ENCODE measurements around the gene HACD1.

Gene HACD1, protein sequence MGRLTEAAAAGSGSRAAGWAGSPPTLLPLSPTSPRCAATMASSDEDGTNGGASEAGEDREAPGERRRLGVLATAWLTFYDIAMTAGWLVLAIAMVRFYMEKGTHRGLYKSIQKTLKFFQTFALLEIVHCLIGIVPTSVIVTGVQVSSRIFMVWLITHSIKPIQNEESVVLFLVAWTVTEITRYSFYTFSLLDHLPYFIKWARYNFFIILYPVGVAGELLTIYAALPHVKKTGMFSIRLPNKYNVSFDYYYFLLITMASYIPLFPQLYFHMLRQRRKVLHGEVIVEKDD

DNA sequence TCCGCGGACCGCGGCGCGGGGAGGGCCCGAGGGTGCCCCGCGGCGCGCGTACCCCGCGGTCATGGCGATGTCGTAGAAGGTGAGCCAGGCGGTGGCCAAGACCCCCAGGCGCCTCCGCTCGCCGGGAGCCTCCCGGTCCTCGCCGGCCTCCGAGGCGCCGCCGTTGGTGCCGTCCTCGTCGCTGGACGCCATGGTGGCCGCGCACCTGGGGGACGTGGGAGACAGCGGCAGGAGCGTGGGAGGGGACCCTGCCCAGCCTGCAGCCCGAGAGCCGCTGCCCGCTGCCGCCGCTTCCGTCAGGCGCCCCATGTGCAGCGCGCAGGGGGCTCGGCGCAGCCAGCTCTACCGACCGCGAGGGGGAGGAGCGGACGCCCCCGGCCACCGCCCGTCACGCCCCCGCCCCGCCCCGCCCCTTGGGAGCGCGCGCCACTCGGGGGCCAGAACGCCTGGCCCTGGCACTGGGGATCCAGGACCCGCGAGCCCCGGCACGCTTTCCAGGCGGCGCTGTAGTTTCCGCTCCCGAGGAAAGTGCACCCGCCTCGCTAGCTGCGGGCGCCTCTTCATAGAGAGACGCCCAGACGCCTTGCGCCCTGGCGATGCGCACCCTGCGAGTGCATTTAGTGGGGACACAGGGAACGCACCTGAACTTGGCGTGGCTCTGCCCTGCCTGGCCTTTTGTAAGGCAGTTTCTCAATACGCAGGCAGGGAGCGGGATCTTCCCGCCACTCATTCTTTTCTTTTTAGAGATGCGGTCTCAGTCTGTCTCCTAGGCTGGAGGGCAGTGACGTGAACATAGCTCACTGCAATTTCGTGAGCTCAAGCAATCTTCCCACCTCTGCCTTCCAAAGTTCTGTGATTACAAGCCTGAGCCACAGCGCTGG, at the start of gene HACD1:
TSS of gene HACD1 (minus strand) at position 344 of the 881 bp plus-strand sequence. CDS start at position 309, 35 bp downstream.
- peak in 1 of 2 donors; percentile 35 for DNase-seq (ENCODE audit: low read depth in 2 of 2)

DNA sequence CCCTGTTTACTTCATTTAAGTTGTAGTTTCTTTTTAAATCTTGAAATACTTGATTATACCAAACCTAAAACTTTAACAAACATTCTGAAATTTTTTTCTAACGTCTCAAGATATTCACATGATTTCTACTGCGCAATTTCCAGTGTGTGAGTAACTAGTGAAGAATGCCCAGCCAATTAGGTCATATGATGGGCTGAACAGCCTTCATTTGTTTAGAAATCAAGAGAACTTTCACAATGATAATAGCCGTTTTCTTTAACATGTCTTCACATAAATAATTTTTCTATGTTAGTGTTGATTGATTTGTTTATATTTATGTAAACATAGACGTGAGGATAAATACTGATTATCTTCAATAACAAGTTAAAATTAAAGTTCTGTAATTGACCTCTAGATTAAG, 48.6 kb upstream of the HACD1 start:
- DNase-seq (ENCODE audit: low read depth in 2 of 2), result no peak

DNA sequence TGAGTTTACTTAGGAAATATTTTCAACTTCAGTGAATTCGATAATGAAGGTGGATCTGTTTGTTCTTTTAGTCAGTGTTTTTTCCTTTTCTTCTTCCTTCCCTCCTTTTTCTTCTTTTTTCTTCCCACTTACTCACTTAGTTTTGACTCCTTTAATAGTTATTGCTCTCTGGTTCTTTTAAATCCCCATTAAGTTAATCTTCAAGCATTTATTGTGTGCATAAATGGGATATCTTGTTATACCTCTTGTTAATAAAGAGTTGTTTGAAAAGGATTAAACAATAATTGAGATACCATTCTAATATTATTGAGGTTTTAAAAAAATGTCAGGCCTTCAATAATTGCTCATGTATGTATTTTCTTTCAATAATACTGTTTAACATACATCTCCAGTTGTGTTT, 46.3 kb upstream of the HACD1 start:
- no peak for DNase-seq (ENCODE audit: low read depth in 2 of 2)

DNA sequence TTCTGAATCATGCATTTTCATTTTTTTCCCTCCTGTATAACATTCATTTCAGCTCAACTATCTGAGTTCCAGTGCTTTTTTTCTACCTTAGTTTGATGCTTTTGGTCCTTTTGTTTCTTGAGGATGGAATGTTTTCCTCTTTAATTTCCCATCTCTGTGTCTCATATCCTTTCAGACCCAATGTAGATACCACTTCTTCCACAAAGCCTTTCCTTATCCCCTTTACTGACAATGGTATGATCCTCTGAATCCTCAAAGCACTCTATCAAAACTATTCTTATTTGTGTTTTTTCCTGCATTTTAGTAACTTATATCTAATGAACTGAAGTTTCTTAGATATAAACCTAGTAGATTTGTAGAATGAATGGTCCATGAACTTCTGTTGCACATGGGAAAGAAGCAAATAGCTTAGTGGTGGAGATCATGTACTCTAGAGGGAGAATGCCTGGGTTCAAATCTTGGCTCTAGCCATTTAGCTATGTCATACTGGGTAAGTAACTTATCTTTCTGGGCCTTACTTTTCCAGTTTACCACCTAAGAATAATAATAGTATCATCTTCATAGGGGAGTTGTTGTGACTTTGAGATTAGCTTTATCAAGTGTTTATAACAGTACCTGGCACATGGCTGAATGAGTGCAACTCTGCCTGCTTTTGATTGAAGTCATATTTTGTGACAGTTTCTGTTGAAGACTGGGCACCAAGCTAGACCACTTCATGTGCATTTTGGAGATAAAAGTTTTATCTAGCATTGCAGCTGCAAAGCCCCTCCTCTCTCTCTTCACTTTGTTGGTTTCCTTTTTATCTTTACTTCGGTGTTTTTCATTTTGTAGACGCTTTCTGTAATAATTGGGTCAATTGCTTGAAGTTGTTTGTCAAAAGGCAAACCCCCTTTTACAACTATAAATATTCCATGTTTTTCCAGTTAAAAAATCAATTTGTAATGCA, 45.3 kb upstream of the HACD1 start:
- DNase-seq (ENCODE audit: low read depth in 2 of 2), result no peak

DNA sequence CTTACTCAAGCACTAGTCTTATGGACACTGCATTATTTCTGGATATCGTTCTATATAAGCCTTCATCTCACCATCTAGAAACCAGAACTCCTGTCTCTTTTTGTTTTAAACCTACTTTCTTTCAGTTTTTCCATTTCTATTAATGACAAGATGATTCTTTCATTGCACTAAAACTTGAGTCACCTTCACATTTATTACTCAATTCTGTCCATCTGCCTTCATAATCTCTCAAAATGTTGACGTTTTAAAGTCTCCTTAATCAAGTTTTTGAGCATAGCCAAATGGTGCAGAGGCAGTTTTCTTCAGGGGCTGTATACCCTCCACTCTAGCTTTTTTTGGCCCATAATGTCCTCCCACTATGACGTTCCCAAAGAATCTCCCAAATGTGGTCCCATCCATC, 44.3 kb upstream of the HACD1 start:
- DNase-seq (ENCODE audit: low read depth in 2 of 2), result no peak

DNA sequence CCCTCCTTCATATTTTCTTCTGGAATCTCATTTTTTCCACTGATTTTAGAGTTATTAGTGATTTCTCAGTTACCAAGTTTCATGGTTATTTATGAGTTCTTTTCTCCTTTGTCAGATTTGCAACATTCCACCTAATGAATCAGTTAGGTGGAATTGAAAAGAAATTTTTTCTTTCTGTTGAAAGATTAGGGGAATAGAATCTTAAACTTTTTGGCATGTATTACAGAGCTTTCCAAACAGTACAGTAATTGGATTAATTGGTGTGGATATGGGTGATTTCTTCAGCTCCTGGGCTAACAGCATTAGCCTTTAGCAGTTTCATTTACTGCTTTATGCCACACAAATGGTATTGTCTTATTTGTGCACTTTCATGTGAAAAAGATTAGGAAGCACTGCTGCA, 43.7 kb upstream of the HACD1 start:
- DNase-seq (ENCODE audit: low read depth in 2 of 2), result no peak

DNA sequence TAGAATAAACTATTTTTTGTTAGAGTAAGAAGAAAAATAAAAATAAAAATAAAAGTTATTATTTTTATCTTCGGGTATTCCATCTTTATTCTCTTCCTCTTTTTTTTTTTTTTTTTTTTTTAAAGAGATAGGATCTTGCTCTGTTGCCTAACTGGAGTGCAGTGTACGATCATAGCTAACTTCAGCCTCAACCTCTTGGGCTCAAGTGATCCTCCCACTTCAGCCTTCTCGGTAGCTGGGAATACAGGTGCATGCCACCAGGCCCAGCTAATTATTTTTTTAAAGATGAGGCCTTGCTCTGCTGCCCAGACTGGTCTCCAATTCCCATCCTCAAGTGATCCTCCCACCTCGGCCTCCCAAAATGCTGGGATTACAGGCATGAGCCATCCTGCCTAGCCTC, 42.2 kb upstream of the HACD1 start:
- no peak for DNase-seq (ENCODE audit: low read depth in 2 of 2)

DNA sequence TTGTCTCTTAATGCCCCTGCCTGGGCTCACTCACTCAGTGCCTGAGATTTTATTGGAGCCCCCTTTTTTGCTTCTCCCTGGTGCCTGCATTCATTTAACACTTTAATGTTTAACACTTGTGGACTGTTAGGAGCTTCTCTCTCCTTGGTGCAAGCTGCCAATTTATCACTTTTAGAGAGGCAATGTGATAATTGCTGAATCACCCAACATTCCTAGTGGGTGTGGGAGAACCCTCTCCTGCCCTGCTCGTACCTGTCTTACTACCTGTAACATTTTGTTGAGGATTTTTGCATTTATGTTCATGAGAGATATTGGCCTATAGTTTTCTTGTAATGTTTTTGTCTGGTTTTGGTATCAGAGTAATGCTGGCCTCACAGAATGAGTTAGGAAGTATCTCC, 39.9 kb upstream of the HACD1 start:
- no peak for DNase-seq (ENCODE audit: low read depth in 2 of 2)

DNA sequence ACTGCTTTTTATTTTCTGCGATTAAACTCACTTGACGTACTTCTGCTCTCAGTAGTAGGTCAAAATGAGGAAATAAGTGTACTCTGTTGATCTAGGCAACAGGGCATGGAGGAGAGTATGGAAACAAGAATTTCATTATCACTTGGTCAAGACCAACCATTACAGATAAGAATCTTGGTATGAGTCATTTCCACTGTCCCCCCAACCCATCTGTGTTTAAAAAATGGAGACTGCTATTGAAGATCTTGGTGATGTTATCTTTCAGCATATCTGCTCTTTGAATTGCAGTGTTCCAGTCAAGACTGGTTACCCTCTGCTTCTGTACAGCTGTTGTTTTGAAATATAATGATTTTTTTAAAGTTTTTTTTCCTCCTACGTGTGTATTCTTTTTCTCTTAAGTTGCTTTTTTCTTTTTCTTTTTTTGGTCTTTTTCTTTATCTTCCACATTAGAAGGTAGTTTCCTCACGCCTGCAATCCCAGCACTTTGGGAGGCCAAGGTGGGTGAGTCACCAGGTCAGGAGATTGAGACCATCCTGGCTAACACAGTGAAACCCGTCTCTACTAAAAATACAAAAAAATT, 38.5 kb upstream of the HACD1 start:
- no peak for DNase-seq (ENCODE audit: low read depth in 2 of 2)

DNA sequence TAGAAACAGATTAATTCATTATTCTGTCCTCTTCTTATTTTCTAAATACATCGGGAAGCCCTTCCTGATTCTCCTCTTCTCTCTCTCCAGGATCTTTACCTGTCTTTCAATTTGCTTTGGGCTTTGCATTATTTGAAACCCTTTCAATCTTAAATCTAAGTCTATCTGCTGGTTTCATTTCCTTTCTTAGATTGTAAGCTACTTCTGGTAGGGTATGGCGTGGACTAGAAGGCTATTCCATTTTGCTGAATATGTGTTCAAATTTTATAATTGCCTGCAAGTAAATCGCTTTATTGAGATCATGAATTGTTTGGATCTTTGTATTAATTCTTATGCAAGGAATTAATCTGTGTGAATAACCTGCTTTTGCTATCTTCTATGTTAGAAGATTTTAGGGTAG, 37.8 kb upstream of the HACD1 start:
- no peak for DNase-seq (ENCODE audit: low read depth in 2 of 2)

DNA sequence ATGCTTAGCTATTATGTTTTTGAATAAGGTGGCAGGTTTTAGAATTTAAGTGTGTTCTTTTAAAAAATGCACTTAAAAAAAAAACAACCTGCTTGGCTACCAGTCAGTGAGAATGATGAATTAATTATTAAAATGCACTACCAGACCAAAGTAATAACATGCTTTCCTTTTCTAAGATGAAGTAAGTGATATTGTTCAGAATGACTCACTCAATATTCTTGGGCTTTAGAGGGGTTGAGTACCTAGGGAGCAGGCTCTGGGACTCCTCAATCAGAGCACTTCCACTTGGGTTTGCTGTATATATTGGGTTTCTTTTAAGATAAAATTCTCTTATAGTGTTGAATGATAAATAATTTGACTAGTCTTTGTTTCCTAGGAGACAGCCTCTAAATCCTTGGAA, 35.4 kb upstream of the HACD1 start:
- DNase-seq (ENCODE audit: low read depth in 2 of 2), result no peak

DNA sequence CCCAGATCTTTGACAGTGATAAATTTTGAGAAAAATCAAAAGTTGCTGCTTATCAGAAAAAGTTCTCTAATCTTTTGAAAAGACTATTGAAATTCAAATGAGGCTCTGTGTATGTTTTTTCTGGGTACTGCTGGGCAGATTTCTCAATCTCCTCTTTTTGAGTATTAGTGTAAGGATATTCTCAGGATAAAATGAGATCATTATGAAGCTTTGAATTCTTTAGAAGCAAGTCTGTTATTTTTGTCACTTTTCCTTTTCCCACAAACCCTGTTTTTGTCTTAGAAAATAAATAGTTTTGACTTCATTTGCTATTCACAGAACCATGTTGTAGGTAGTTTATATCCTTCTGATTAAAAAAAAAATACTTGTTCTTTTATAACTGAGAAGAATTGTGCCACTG, 34.7 kb upstream of the HACD1 start:
- no peak for DNase-seq (ENCODE audit: low read depth in 2 of 2)

DNA sequence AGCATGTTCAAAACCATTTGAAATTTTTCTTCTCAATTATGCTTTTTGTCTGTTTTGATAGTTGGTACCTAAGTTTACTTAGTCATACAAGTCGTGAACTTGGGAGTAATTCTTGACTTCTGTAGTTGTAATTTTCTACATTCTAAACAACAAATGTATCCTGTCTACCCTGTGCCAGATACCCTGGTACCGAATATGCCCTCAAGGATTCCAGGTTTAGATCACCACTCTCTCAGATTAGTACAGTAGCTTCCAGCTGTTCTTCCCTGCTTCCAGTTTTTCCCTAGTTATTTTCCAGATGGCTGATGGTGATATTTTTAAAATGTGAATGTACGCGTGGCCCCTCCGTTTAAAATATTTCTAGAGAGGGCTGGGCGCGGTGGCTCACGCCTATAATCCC, 33.2 kb upstream of the HACD1 start:
- no peak for DNase-seq (ENCODE audit: low read depth in 2 of 2)

DNA sequence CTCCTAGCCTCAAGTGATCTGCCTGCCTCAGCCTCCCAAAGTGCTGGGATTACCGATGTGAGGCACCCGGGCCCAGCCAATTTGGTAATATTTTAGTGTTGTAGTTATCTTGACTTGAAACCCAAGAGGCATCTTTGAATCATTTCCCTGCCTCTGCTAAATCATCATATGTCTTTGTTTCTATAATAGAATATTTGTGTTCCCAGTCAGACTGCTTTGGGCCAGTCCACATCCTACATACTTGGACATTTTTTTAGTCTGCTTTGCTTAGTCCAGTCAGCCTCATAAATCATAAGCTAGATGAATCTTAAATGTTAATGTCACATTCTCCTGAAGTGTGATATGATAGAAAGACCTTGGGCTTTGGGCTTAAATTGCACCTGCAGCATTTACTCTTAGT, 32.7 kb upstream of the HACD1 start:
- DNase-seq (ENCODE audit: low read depth in 2 of 2), result no peak

DNA sequence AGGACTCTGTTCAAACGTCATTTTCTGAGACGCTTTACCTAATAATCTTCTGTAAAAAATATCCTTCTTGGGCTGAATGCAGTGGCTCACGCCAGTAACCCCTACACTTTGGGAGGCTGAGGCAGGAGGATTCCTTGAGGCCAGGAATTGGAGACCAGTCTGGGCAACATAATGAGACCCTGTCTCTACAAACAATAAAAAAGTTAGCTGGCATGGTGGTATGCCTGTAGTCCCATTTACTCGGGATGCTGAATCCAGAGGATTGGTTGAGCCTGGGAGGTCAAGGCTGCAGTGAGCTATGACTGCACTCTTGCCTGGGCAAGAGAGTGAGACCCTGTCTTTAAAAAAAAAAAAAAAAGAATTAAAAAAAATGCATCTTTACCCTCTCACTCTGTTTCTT, 31.9 kb upstream of the HACD1 start:
- DNase-seq (ENCODE audit: low read depth in 2 of 2), result no peak

DNA sequence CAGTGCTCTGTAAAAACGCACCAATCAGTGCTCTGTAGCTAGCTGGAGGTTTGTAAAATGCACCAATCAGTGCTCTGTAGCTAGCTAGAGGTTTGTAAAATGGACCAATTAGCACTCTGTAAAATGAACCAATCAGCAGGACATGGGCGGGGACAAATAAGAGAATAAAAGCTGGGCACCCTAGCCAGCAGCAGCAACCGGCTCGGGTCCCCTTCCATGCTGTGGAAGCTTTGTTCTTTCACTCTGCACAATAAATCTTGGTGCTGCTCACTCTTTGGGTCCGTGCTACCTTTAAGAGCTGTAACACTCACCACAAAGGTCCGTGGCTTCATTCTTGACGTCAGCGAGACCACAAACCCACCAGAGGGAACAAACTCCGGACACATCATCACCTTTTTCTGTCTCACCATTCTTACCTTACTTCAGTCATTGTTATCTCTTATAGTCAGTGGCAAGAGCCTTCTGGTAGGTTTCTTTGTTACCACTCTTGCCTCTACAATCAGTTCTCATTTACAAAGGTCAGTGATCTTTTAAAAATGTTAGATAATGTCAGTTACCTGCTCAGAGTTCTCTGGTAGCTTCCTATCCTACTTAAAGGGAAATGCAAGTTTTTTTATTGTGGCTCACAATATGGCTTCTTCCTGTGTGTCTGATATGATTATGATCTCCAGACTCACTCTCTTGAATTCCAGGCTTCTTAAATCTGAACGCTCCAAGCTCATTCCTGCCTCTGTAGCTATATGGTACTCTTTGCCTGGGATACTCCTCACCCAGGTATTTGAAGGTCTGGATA, 31.3 kb upstream of the HACD1 start:
- DNase-seq (ENCODE audit: low read depth in 2 of 2), result peak; percentile 6 to 21

DNA sequence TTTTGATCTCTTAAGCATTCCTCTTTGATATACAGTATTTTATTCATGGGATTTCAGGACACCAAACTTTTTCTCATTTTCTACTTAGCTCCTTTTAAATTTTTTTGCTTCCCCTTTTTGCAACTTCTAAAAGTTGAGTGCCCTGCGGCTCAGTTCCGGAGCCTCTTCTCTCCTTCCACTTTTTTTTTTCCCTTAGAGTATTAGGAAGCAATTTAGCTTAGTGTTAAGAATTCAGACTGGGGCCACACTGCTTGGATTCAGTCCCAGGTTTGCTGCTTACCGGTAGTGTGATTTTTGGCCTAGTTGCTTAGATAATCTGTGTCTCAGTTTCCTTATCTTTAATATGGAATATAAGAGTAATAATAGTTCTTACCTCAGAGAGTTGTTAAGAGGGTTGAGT, 30.2 kb upstream of the HACD1 start:
- no peak for DNase-seq (ENCODE audit: low read depth in 2 of 2)

DNA sequence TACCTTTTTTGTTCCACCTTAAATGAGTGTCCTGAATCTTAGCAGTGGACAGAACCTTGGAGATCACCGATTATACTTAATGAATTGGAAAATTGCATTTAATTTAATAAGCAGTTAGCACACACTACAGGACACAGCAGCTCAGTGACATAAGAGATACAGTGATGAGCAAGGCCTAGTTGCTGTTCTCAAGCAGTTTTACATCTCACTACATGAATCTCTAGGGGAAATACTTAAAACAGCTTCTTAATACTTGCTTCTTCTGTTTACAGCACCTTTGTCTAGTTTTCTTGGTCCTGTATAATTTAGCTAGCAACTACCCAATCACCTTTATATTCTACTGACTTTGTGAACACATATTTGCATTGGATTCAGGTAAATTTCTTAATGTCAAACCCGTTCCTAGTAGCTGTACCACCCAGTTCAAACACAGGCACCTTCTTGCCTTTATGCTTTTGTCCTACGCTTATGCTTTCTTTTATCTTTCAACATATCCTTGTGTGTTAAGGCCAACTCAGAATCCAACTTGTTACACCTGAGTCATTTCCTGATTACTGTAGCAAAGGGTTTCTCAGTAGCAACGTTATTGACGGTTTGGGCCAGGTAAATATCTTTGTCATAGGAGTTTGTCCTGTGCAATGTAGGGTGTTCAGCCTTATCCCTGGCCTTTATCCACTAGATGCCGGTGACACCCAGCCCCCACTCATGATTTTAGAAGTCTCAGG, 28.6 kb upstream of the HACD1 start:
- DNase-seq (ENCODE audit: low read depth in 2 of 2), result no peak

DNA sequence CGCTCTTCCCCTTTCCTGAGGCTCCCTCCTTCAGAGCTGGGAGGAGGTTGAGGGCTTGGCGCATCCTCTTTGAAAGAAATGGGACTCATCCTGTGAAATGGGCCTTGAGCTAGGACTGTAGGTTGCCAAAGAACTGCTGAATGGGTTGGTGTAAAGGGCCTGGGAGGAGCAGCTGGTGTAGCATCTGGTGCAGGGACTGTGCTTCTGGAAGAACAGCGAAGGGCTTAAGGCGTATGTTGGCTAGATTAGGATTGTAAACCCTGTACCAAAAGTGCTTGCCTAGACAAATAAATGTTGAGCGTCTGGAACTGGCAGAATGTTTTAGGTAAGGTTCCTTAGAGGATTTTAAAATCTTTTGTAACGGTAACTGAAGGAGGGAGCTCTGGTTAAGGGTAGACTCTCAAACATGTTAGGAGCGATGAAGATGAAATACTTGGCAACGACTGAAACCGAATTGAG, 27.3 kb upstream of the HACD1 start:
- no peak for DNase-seq (ENCODE audit: low read depth in 2 of 2)

All from stimulated activated CD8-positive, alpha-beta memory T cell treated with anti-CD3 and anti-CD28 coated beads, Interleukin-7, amount 100 ng/mL, for 1 hour (primary cell).